Ishikawa (cell line): ENCODE data around the gene SYNGR4.

Experiments used
- CEBPB ChIP-seq: IDR thresholded peaks from 2 replicates; pipeline ENCODE4 v1.6.1; 2012
- CREB1 ChIP-seq: IDR thresholded peaks from 2 replicates; pipeline ENCODE4 v1.6.1; 2012; ENCODE audit warnings: low read depth
- EGR1 ChIP-seq: IDR thresholded peaks from 2 replicates; pipeline ENCODE4 v1.6.1; 2012
- EP300 ChIP-seq: IDR thresholded peaks from 2 replicates; pipeline ENCODE4 v1.6.1; 2012; ENCODE audit warnings: borderline replicate concordance
- FOXM1 ChIP-seq: IDR thresholded peaks from 2 replicates; pipeline ENCODE4 v1.6.1; 2012; ENCODE audit warnings: low read depth, borderline replicate concordance
- MAX ChIP-seq: IDR thresholded peaks from 2 replicates; pipeline ENCODE4 v1.6.1; 2012
- NFIC ChIP-seq: IDR thresholded peaks from 2 replicates; pipeline ENCODE4 v1.6.1; 2012
- RAD21 ChIP-seq: IDR thresholded peaks from 2 replicates; pipeline ENCODE4 v1.6.1; 2012; ENCODE audit warnings: low read depth
- TAF1 ChIP-seq: IDR thresholded peaks from 2 replicates; pipeline ENCODE4 v1.6.1; 2012; ENCODE audit warnings: low read depth, mild to moderate bottlenecking
- TCF12 ChIP-seq: IDR thresholded peaks from 2 replicates; pipeline ENCODE4 v1.6.1; 2012; ENCODE audit warnings: low read depth
- TEAD4 ChIP-seq: IDR thresholded peaks from 2 replicates; pipeline ENCODE4 v1.6.1; 2012
- YY1 ChIP-seq: IDR thresholded peaks from 2 replicates; pipeline ENCODE4 v1.6.1; 2012; ENCODE audit warnings: low read depth
- ZBTB7A ChIP-seq: IDR thresholded peaks from 2 replicates; pipeline ENCODE4 v1.6.1; 2012; ENCODE audit warnings: low read depth
- TF ChIP-seq, protein P1 (sequence below): IDR thresholded peaks from 2 replicates; pipeline ENCODE4 v1.6.1; 2012; ENCODE audit warnings: low read depth, mild to moderate bottlenecking
- TF ChIP-seq, protein P2 (sequence below): IDR thresholded peaks from 2 replicates; pipeline ENCODE4 v1.6.1; 2012

SYNGR4 gene

GRCh38 chr19:48338253-48338755 lies 25.9 kb upstream of the SYNGR4 start:
- TF ChIP-seq, protein P1, sequence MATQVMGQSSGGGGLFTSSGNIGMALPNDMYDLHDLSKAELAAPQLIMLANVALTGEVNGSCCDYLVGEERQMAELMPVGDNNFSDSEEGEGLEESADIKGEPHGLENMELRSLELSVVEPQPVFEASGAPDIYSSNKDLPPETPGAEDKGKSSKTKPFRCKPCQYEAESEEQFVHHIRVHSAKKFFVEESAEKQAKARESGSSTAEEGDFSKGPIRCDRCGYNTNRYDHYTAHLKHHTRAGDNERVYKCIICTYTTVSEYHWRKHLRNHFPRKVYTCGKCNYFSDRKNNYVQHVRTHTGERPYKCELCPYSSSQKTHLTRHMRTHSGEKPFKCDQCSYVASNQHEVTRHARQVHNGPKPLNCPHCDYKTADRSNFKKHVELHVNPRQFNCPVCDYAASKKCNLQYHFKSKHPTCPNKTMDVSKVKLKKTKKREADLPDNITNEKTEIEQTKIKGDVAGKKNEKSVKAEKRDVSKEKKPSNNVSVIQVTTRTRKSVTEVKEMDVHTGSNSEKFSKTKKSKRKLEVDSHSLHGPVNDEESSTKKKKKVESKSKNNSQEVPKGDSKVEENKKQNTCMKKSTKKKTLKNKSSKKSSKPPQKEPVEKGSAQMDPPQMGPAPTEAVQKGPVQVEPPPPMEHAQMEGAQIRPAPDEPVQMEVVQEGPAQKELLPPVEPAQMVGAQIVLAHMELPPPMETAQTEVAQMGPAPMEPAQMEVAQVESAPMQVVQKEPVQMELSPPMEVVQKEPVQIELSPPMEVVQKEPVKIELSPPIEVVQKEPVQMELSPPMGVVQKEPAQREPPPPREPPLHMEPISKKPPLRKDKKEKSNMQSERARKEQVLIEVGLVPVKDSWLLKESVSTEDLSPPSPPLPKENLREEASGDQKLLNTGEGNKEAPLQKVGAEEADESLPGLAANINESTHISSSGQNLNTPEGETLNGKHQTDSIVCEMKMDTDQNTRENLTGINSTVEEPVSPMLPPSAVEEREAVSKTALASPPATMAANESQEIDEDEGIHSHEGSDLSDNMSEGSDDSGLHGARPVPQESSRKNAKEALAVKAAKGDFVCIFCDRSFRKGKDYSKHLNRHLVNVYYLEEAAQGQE: no peak
- TF ChIP-seq YY1 (no peak), CEBPB (no peak), RAD21 (no peak), CREB1 (no peak), TAF1 (no peak), EP300 (no peak), NFIC (no peak), TEAD4 (no peak)
- TF ChIP-seq, protein P2, sequence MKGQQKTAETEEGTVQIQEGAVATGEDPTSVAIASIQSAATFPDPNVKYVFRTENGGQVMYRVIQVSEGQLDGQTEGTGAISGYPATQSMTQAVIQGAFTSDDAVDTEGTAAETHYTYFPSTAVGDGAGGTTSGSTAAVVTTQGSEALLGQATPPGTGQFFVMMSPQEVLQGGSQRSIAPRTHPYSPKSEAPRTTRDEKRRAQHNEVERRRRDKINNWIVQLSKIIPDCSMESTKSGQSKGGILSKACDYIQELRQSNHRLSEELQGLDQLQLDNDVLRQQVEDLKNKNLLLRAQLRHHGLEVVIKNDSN: no peak

GRCh38 chr19:48338802-48339503 lies 25.2 kb upstream of the SYNGR4 start:
- no peak for TF ChIP-seq ZBTB7A
- no peak for TF ChIP-seq CEBPB
- TF ChIP-seq, protein P1: no peak
- TF ChIP-seq, protein P2: no peak
- no peak for TF ChIP-seq TCF12
- no peak for TF ChIP-seq MAX
- TF ChIP-seq TEAD4: no peak
- no peak for TF ChIP-seq CREB1
- TF ChIP-seq RAD21: no peak
- TF ChIP-seq NFIC: no peak
- TF ChIP-seq EGR1: no peak

GRCh38 chr19:48340995-48341394 lies 23.2 kb upstream of the SYNGR4 start:
- TF ChIP-seq NFIC: peak; percentile 28; the same call in 1 of the 2 replicates
- no peak for TF ChIP-seq CEBPB

- TF ChIP-seq FOXM1 (no peak), EP300 (no peak), NFIC (no peak), TEAD4 (no peak), TCF12 (no peak), ZBTB7A (no peak), YY1 (no peak), EGR1 (no peak), CEBPB (no peak), MAX (no peak), RAD21 (no peak), CREB1 (no peak), TAF1 (no peak)
- TF ChIP-seq, protein P1: no peak
- TF ChIP-seq, protein P2: no peak
Observed at GRCh38 chr19:48341515-48342413, 22.4 kb upstream of the SYNGR4 start.
